A549 (cell line): Measurements from ENCODE around the gene TAF8.

Experiments used
- JUN ChIP-seq, 2 experiments: fragments of >200 bp; sonication (Bioruptor Twin); formaldehyde crosslinking; IDR thresholded peaks; 2 replicates in 1 of 2; 3 replicates in 1 of 2; pipeline ENCODE4 v1.6.1; 2016 to 2017
- POLR2A ChIP-seq: IDR thresholded peaks from 2 replicates; pipeline ENCODE4 v1.6.1; 2012; ENCODE audit warnings: mild to moderate bottlenecking, low read length
- RFX5 ChIP-seq: fragments of 450-650 bp; IDR thresholded peaks from 2 replicates; pipeline ENCODE4 v1.7.1; 2014; ENCODE audit warnings: antibody characterized with exemption, mild to moderate bottlenecking, moderate library complexity
- SREBF2 ChIP-seq: fragments of 450-650 bp; IDR thresholded peaks from 2 replicates; pipeline ENCODE4 v1.6.1; 2014; ENCODE audit warnings: mild to moderate bottlenecking, moderate library complexity
- TF ChIP-seq, protein P1 (sequence below): fragments of >200 bp; sonication (Bioruptor Twin); formaldehyde crosslinking; IDR thresholded peaks from 3 replicates; pipeline ENCODE4 v1.5.1; 2016
- TF ChIP-seq, protein P2 (sequence below): IDR thresholded peaks from 2 replicates; pipeline ENCODE4 v1.6.1; 2012

GRCh38 chr6:42017021-42017643 is 33.2 kb upstream of the TAF8 start:
- TF ChIP-seq, protein P1, sequence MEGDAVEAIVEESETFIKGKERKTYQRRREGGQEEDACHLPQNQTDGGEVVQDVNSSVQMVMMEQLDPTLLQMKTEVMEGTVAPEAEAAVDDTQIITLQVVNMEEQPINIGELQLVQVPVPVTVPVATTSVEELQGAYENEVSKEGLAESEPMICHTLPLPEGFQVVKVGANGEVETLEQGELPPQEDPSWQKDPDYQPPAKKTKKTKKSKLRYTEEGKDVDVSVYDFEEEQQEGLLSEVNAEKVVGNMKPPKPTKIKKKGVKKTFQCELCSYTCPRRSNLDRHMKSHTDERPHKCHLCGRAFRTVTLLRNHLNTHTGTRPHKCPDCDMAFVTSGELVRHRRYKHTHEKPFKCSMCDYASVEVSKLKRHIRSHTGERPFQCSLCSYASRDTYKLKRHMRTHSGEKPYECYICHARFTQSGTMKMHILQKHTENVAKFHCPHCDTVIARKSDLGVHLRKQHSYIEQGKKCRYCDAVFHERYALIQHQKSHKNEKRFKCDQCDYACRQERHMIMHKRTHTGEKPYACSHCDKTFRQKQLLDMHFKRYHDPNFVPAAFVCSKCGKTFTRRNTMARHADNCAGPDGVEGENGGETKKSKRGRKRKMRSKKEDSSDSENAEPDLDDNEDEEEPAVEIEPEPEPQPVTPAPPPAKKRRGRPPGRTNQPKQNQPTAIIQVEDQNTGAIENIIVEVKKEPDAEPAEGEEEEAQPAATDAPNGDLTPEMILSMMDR = no peak
- no peak for TF ChIP-seq SREBF2
- TF ChIP-seq POLR2A = no peak
- TF ChIP-seq, protein P2, sequence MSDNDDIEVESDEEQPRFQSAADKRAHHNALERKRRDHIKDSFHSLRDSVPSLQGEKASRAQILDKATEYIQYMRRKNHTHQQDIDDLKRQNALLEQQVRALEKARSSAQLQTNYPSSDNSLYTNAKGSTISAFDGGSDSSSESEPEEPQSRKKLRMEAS = no peak
- TF ChIP-seq JUN (IDR thresholded peaks at IDR 0.05) = no peak
- TF ChIP-seq RFX5 = no peak
